Kidney (tissue), 14 donors: ENCODE results near the gene LDLRAD4. TPM values are rescaled to one million over a fixed set of nuclear protein-coding genes. Genes with fewer than 3 reads are reported as not detected.
"Not testable (repeated sequence)": the region's sequence is repeated elsewhere in the genome, so short reads cannot be mapped to it uniquely, and the experiment has no call there.

Source experiments
- DNase-seq, 5 donors: peaks; one replicate each; pipeline ENCODE4 v3.0.0-alpha.2; 2013 to 2020
- FAIRE-seq: peaks from 2 replicates; lab custom pipeline; 2012; peaks lifted over from hg19 to GRCh38; lab: Jason Lieb, UNC
- H3K27ac ChIP-seq, 2 donors: one replicate each; pipeline ENCODE4 v1.7.0; 2013; ENCODE audit warnings: low read depth in 2 of 2, low read length in 2 of 2, inconsistent platforms in 1 of 2
- H3K27me3 ChIP-seq: one replicate; pipeline ENCODE4 v1.7.1; 2013; ENCODE audit warnings: low read length, inconsistent platforms; ENCODE audit not compliant: control insufficient read depth, insufficient read depth
- H3K36me3 ChIP-seq, 3 donors: one replicate each; pipeline versions ENCODE4 v1.7.0 to v1.7.1; 2013; ENCODE audit warnings: low read length in 3 of 3, control low read depth in 1 of 3, inconsistent platforms in 1 of 3; ENCODE audit not compliant: insufficient read depth in 3 of 3, control insufficient read depth in 2 of 3
- H3K4me1 ChIP-seq, 3 donors: one replicate each; pipeline versions ENCODE4 v1.7.0 to v1.7.1; 2013; ENCODE audit warnings: low read length in 3 of 3, inconsistent platforms in 1 of 3, low read depth in 1 of 3; ENCODE audit not compliant: control insufficient read depth in 2 of 3, insufficient read depth in 2 of 3
- H3K4me3 ChIP-seq, 3 donors: one replicate each; pipeline versions ENCODE4 v1.7.0 to v1.8.1; 2013; ENCODE audit warnings: low read length in 3 of 3, control low read depth in 1 of 3, inconsistent platforms in 1 of 3
- H3K9ac ChIP-seq, 3 donors: one replicate each; pipeline versions ENCODE4 v1.7.0 to v1.7.1; 2013; ENCODE audit warnings: low read length in 3 of 3, control low read depth in 1 of 3, inconsistent platforms in 1 of 3
- H3K9me3 ChIP-seq, 3 donors: one replicate each; pipeline versions ENCODE4 v1.7.0 to v1.7.1; 2013; ENCODE audit warnings: low read length in 3 of 3, control low read depth in 1 of 3, inconsistent platforms in 1 of 3; ENCODE audit not compliant: control insufficient read depth in 2 of 3, insufficient read depth in 1 of 3
- CTCF ChIP-seq: IDR thresholded peaks from 3 replicates; pipeline ENCODE4 v1.5.1; 2012; ENCODE audit warnings: mild to moderate bottlenecking, moderate library complexity, borderline replicate concordance; ENCODE audit not compliant: insufficient read depth; ENCODE audit errors: extremely low read depth
- intact Hi-C: fragments of 100-400 bp; cut with DNase I; formaldehyde crosslinking; loops from one replicate; pipeline ENCODE4 v1.11.1; 2022
- polyA plus RNA-seq: library from polyadenylated mRNA; stranded (reverse); fragments of 350-450 nt; fragmentation: Illumina TruSeq; extraction: RNeasy Lipid Tissue Mini Kit (QIAGEN cat#74804); gene quantifications from one replicate; pipeline ENCODE4 v1.2.3, GENCODE V29; 2014; ENCODE audit warnings: low read depth, low replicate concordance; ENCODE audit not compliant: insufficient read depth
- total RNA-seq: library from RNA; stranded (reverse); fragmentation: NEBNext Ultra II Directional; extraction: Animal tissue kit (Norgen Biotek cat#: 25700); gene quantifications from one replicate; pipeline ENCODE4 v1.2.1, GENCODE V29; 2021
- donor health status: control.
- donor health status: control.
- donor health status: control.
- donor health status: control.
- donor health status: control.
- donor health status: DM: yes; HTN: yes; CAD: no.
- donor health status: Normal renal cell carcinoma (clear cell type).

The LDLRAD4 gene
- total and polyA plus RNA-seq, 2 donors from 2014 or later: 2.3 to 42.3 TPM

GRCh38 chr18:13605901-13606300, 387.3 kb downstream of the LDLRAD4 start:
- Histone ChIP-seq H3K9ac (no peak overlapping the region), H3K27ac (no peak overlapping the region), H3K4me1 (peaks cover 0 to 5% (median 4%) of the 10 kb centered on the region in 3 donors), H3K36me3 (no peaks in the 10 kb centered on the region), H3K9me3 (no peaks in the 10 kb centered on the region), H3K27me3 (no peaks in the 10 kb centered on the region), H3K4me3 (no peak overlapping the region)
- FAIRE-seq: no peak
- no peak for TF ChIP-seq CTCF
- DNase-seq: peak in 1 of 5 donors; percentile 9
- intact Hi-C loops: no loop called here

GRCh38 chr18:13606604-13607254, 388.2 kb downstream of the LDLRAD4 start:
- Histone ChIP-seq H3K4me1 (peaks cover 2 to 11% (median 9%) of the 10 kb centered on the region in 3 donors), H3K9me3 (no peaks in the 10 kb centered on the region), H3K36me3 (no peaks in the 10 kb centered on the region), H3K27me3 (no peaks in the 10 kb centered on the region), H3K9ac (no peak overlapping the region), H3K4me3 (no peak overlapping the region), H3K27ac (no peak overlapping the region)
- FAIRE-seq: no peak
- no peak for TF ChIP-seq CTCF
- DNase-seq: no peak
- intact Hi-C loops: no loop called here

GRCh38 chr18:13608024-13608562, 389.5 kb downstream of the LDLRAD4 start:
- H3K4me1 ChIP-seq: peaks cover 2 to 13% (median 12%) of the 10 kb centered on the region in 3 donors
- FAIRE-seq, intact Hi-C loops, H3K36me3 ChIP-seq, H3K27ac ChIP-seq, H3K4me3 ChIP-seq, DNase-seq, H3K9me3 ChIP-seq, H3K27me3 ChIP-seq, H3K9ac ChIP-seq: not testable (repeated sequence)

GRCh38 chr18:13608791-13609532, 390.4 kb downstream of the LDLRAD4 start:
- TF ChIP-seq CTCF: no peak
- DNase-seq (no peak), FAIRE-seq (no peak)
- Histone ChIP-seq H3K4me3 (no peak overlapping the region), H3K9me3 (no peaks in the 10 kb centered on the region), H3K27ac (no peak overlapping the region), H3K9ac (no peak overlapping the region), H3K4me1 (peaks cover 2 to 13% (median 12%) of the 10 kb centered on the region in 3 donors), H3K27me3 (no peaks in the 10 kb centered on the region), H3K36me3 (no peaks in the 10 kb centered on the region)
- intact Hi-C loops: no loop called here
